GM21390 (cell line): ENCODE data around the gene C22orf15.

Source experiments
- ATAC-seq: cut with Tn5 transposase; IDR thresholded peaks from one replicate; pipeline ENCODE4 v1.9.1; 2021; ENCODE audit not compliant: unreplicated experiment

The C22orf15 gene

GRCh38 chr22:23772649-23773473 is 10.1 kb downstream of the C22orf15 start, which contains the start of gene MMP11:
TSS of gene MMP11 (plus strand) at chr22:23772849. CDS start at chr22:23772871, 22 bp downstream.
- ATAC-seq = no peak

GRCh38 chr22:23773483-23774113 is 10.8 kb downstream of the C22orf15 start:
- ATAC-seq = no peak

- no peak for ATAC-seq
Observed at GRCh38 chr22:23774114-23774921, 11.5 kb downstream of the C22orf15 start.

GRCh38 chr22:23774922-23775436 is 12.2 kb downstream of the C22orf15 start:
- ATAC-seq = no peak

GRCh38 chr22:23775779-23776375 is 13.1 kb downstream of the C22orf15 start:
- no peak for ATAC-seq

GRCh38 chr22:23777776-23778576 is 15.2 kb downstream of the C22orf15 start:
- ATAC-seq = no peak

GRCh38 chr22:23778577-23778900 is 15.7 kb downstream of the C22orf15 start:
- ATAC-seq = no peak

GRCh38 chr22:23779083-23779482 is 16.3 kb downstream of the C22orf15 start:
- ATAC-seq = no peak

- no peak for ATAC-seq
Observed at GRCh38 chr22:23779731-23780130, 16.9 kb downstream of the C22orf15 start.

- no peak for ATAC-seq
Observed at GRCh38 chr22:23780146-23780748, 17.5 kb downstream of the C22orf15 start.

GRCh38 chr22:23781065-23781464 is 18.3 kb downstream of the C22orf15 start:
- no peak for ATAC-seq

- no peak for ATAC-seq
Observed at GRCh38 chr22:23781511-23782183, 18.9 kb downstream of the C22orf15 start.

- ATAC-seq = no peak
Observed at GRCh38 chr22:23782252-23782651, 19.5 kb downstream of the C22orf15 start.

GRCh38 chr22:23782703-23783102 is 19.9 kb downstream of the C22orf15 start:
- no peak for ATAC-seq

GRCh38 chr22:23783265-23784150 is 20.7 kb downstream of the C22orf15 start:
- no peak for ATAC-seq

- ATAC-seq = no peak
Observed at GRCh38 chr22:23784215-23784732, 21.5 kb downstream of the C22orf15 start.

- ATAC-seq = no peak
Observed at GRCh38 chr22:23786261-23786710, 23.5 kb downstream of the C22orf15 start.
